Esophagus muscularis mucosa (tissue), 4 donors: ENCODE results near the gene GSE1. TPM values are rescaled to one million over a fixed set of nuclear protein-coding genes. Genes with fewer than 3 reads are reported as not detected.

Experiments
- DNase-seq: peaks from one replicate; pipeline ENCODE4 v3.0.0-alpha.2; 2017; ENCODE audit errors: extremely low spot score
- H3K27ac ChIP-seq, 4 donors: fragments of 200-600 bp; sonication (generic); replicated peaks in 1 of 4; 1 replicate in 3 of 4; 2 replicates in 1 of 4; pipeline ENCODE4 v1.5.1; 2016 to 2019; ENCODE audit warnings: mild to moderate bottlenecking in 1 of 4
- H3K27me3 ChIP-seq, 4 donors: fragments of 200-600 bp; sonication (generic); one replicate each; pipeline versions ENCODE4 v1.5.1 to v1.6.0; 2016 to 2019
- H3K36me3 ChIP-seq, 4 donors: fragments of 200-600 bp; sonication (generic); one replicate each; pipeline ENCODE4 v1.5.1; 2016 to 2019
- H3K4me1 ChIP-seq, 4 donors: fragments of 200-600 bp; sonication (generic); one replicate each; pipeline ENCODE4 v1.5.1; 2016 to 2019
- H3K4me3 ChIP-seq, 4 donors: fragments of 200-600 bp; sonication (generic); 1 replicate in 2 of 4; 2 replicates in 2 of 4; pipeline ENCODE4 v1.5.1; 2016 to 2019; ENCODE audit warnings: mild to moderate bottlenecking in 4 of 4, moderate library complexity in 1 of 4
- H3K9me3 ChIP-seq, 4 donors: fragments of 200-600 bp; sonication (generic); 1 replicate in 3 of 4; 2 replicates in 1 of 4; pipeline ENCODE4 v1.5.1; 2016 to 2019
- EP300 ChIP-seq: sonication (generic); formaldehyde crosslinking; IDR thresholded peaks from one replicate; pipeline ENCODE4 v1.6.1; 2017; ENCODE audit warnings: antibody characterized with exemption
- POLR2A ChIP-seq: fragments of 450-650 bp; IDR thresholded peaks from one replicate; pipeline ENCODE4 v1.6.1; 2017; ENCODE audit warnings: antibody characterized with exemption, moderate library complexity, mild to moderate bottlenecking, low read depth
- POLR2AphosphoS5 ChIP-seq, 2 donors: sonication (generic); formaldehyde crosslinking; IDR thresholded peaks; one replicate each; pipeline ENCODE4 v1.6.1; 2017; ENCODE audit warnings: antibody characterized with exemption in 2 of 2
- WGBS: methylation state at CpG from one replicate; pipeline ENCODE4 v1.1.5; 2018; 5-methylcytosine and 5-hydroxymethylcytosine counted together
- intact Hi-C: fragments of 100-400 bp; cut with DNase I; formaldehyde crosslinking; loops from one replicate; pipeline ENCODE4 v1.15.1; 2023
- total RNA-seq, 4 donors: library from RNA; depleted of rRNA; stranded (reverse); fragments of >200 nt; gene quantifications; one replicate each; pipeline versions ENCODE4 v1.1.0 to v1.2.1, GENCODE V29; 2016
- TF ChIP-seq, protein P1 (sequence below), 3 experiments: fragments of 200-600 bp in 2 of 3; fragments of 450-650 bp in 1 of 3; sonication (generic) in 2 of 3; IDR thresholded peaks; one replicate each; pipeline ENCODE4 v1.5.1; 2017 to 2019; ENCODE audit warnings: antibody characterized with exemption in 3 of 3, mild to moderate bottlenecking in 2 of 3, moderate library complexity in 1 of 3

The GSE1 gene
- total RNA-seq, 4 donors from 2014 or later: 45.4 to 79.4 (median 49.5) TPM

DNA sequence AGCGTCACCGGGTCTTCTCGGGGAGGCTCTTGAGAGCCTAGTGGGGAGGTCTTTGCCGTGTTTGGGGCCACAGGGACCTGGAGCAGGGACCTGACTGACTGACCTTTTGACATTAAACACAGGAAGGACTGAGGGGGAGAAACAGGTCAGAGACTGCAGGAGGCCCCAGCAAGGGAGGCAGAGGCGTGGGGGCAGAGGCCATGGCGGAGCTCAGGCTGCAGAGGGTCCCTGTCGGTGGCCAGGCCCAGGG lies 41.6 kb upstream of the GSE1 start:
- no peak for DNase-seq
- intact Hi-C loops: no loop called here
- Histone ChIP-seq H3K4me3 (no peak overlapping the region), H3K27ac (peak overlapping the region in 2 of 4 donors; percentile 15 to 44), H3K4me1 (peaks cover 51 to 64% (median 57%) of the 10 kb centered on the region in 4 donors), H3K9me3 (no peaks in the 10 kb centered on the region), H3K36me3 (no peaks in the 10 kb centered on the region), H3K27me3 (no peaks in the 10 kb centered on the region)
- whole genome bisulfite sequencing: 89% methylated on average over 7 of the region's 7 CpGs
- TF ChIP-seq EP300 (no peak), POLR2A (no peak), POLR2AphosphoS5 (IDR thresholded peaks at IDR 0.05) (no peak)
- TF ChIP-seq, protein P1, sequence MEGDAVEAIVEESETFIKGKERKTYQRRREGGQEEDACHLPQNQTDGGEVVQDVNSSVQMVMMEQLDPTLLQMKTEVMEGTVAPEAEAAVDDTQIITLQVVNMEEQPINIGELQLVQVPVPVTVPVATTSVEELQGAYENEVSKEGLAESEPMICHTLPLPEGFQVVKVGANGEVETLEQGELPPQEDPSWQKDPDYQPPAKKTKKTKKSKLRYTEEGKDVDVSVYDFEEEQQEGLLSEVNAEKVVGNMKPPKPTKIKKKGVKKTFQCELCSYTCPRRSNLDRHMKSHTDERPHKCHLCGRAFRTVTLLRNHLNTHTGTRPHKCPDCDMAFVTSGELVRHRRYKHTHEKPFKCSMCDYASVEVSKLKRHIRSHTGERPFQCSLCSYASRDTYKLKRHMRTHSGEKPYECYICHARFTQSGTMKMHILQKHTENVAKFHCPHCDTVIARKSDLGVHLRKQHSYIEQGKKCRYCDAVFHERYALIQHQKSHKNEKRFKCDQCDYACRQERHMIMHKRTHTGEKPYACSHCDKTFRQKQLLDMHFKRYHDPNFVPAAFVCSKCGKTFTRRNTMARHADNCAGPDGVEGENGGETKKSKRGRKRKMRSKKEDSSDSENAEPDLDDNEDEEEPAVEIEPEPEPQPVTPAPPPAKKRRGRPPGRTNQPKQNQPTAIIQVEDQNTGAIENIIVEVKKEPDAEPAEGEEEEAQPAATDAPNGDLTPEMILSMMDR (IDR thresholded peaks at IDR 0.05): no peak

DNA sequence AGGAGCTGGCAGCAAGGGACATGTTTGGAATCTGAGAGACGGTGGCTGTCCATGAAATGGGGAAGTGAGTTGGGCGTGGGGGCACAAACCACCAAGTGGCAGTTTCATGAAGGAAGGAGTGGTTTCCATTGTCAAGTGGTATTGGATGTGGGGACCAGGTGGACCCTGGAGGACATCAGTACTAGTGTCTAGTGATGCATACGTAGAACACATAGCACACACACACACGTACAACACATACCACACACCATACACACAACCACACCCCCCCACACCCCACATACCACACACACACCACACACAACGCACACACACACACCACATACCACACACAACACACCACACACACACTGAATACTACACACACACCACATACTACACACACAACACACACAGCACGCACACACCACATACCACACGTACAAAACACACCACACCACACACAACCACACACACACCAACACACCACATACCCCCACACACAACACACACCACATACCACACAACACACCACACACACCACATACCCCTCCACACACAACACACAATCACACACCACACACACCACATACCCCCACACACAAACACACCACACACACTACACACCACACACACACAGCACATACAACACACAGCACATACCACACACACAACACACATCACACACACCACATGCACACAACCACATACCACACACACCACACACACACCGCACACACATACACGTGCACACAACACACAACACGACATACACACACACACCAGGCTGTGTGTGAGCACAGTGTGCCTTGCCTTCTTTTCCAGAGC lies 41.1 kb upstream of the GSE1 start:
- Histone ChIP-seq H3K4me1 (peaks cover 52 to 66% (median 59%) of the 10 kb centered on the region in 4 donors), H3K27ac (peak overlapping the region in 2 of 4 donors; percentile 44 to 80), H3K9me3 (no peaks in the 10 kb centered on the region), H3K36me3 (no peaks in the 10 kb centered on the region), H3K4me3 (no peak overlapping the region), H3K27me3 (no peaks in the 10 kb centered on the region)
- 87% methylated on average over 10 of the region's 10 CpGs for WGBS
- intact Hi-C loops: no loop called here
- TF ChIP-seq POLR2A: no peak
- TF ChIP-seq EP300: no peak
- DNase-seq: no peak

DNA sequence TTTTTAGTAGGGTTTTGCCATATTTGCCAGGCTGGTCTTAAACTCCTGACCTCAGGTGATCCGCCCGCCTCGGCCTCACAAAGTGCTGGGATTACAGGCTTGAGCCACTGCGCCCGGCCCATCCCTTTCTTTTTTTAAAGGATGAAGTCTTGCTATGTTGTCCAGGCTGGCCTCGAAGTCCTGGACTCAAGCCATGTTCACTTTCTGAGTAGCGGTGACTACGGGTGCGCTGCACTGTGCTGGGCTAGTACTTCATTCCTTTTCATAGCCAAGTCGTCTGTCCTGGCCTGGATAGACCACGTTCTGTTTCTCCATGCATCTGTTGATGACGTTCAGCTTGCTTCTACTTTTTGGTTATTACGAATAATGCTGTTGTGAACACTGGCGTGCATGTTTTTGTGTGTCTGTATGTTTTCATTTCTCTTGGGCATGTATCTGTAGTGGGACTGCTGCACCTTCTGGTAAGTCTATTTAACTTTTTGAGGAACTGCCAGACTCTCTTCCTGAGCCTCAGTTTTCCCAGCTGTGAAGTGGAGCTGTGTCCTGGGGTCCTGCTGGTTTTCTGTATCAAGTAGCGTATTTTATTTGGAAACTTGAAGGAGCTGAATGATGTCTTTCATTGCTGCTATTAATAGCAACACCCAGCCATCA lies 40.0 kb upstream of the GSE1 start:
- TF ChIP-seq POLR2A (no peak), POLR2AphosphoS5 (IDR thresholded peaks at IDR 0.05) (no peak), EP300 (no peak)
- TF ChIP-seq, protein P1 (IDR thresholded peaks at IDR 0.05): no peak
- Histone ChIP-seq H3K27me3 (no peaks in the 10 kb centered on the region), H3K27ac (peak overlapping the region; percentile 72 to 80 (median 77)), H3K4me3 (no peak overlapping the region), H3K9me3 (no peaks in the 10 kb centered on the region), H3K36me3 (no peaks in the 10 kb centered on the region), H3K4me1 (peaks cover 48 to 73% (median 63%) of the 10 kb centered on the region in 4 donors)
- WGBS: 79% methylated on average over 15 of the region's 15 CpGs
- no peak for DNase-seq
- intact Hi-C loops: no loop called here

DNA sequence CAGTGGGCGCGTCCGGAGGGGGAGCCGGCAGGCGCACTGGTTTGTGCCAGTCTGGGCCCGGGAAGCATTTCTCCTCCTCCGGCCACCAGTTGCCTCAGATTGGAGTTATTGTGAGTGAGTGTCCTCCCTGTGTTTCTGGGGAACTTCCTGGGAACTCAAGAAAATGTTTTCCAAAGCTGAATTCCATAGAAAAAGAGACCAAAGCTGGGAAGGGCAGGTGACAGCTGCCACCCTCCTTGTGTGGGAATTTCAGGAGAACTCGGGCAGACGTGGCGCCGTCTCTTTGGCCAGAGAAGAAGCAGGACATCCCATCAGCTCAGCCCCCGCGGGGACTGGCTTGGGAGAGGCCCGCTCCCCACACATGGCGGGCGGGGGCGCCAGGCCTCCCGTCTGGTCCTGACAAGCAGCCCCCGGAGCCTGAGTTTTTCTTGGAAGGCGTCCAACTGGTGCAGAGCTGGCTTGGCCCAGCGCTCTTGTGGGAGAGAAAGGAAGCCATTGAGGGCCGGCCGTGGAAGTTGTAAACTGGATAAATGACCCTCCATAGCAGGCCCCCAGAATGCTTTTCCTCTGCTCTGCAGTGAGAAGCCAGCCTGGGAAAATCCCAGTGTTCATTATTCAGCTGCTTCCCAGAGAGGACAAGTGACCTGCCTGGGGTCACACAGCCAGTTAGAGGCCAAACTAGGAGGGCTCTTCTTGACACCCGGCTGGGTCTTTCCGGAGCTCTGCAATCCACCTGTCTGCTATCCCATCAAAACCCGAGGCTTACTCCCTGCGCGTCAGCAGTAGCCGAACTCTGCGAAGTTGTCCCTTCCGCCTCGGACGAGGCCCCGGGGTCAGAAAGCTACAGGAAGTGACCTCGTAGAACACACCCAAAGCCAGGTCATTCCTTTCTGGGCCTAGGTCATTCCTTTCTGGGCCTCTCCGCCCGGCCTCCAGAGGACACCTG lies 39.2 kb upstream of the GSE1 start:
- WGBS: 25% methylated on average over 37 of the region's 37 CpGs
- Histone ChIP-seq H3K27ac (peak overlapping the region; percentile 72 to 80 (median 77)), H3K36me3 (no peaks in the 10 kb centered on the region), H3K9me3 (no peaks in the 10 kb centered on the region), H3K4me3 (peak overlapping the region; percentile 27 to 38 (median 32)), H3K27me3 (no peaks in the 10 kb centered on the region), H3K4me1 (peaks cover 45 to 81% (median 64%) of the 10 kb centered on the region in 4 donors)
- intact Hi-C loops: no loop called here
- TF ChIP-seq POLR2A: no peak
- peak; percentile 9 to 28 for TF ChIP-seq POLR2AphosphoS5 (IDR thresholded peaks at IDR 0.05)
- TF ChIP-seq, protein P1 (IDR thresholded peaks at IDR 0.05): no peak
- no peak for TF ChIP-seq EP300
- DNase-seq: no peak
